Measurements from ENCODE around the gene SLC9A9. TPM values are rescaled to one million over a fixed set of nuclear protein-coding genes. Genes with fewer than 3 reads are reported as not detected.

The SLC9A9 gene
- total RNA-seq, 1 experiment from 2014 or later, result not detected

DNA sequence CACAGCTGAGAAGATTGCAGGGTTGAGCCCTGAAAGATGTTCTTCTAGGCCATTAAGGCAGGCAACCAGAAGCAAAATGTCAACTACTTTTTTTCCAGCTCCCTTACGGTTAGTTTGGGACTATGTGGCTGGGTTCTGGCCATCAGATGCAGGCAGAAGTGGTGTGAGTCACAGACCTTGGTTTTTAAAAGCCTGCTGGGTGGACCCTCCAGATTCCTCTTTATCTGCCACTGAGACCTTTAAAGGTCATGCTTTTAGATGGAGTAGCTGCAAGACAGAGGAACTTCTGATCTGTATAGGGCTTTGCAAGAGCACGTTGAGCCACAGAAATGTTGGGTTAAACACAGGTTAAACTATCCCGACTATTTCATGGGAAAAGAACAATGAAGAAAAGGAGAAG, 625.8 kb downstream of the SLC9A9 start:
- DNase-seq (ENCODE audit: low spot score), result no peak

DNA sequence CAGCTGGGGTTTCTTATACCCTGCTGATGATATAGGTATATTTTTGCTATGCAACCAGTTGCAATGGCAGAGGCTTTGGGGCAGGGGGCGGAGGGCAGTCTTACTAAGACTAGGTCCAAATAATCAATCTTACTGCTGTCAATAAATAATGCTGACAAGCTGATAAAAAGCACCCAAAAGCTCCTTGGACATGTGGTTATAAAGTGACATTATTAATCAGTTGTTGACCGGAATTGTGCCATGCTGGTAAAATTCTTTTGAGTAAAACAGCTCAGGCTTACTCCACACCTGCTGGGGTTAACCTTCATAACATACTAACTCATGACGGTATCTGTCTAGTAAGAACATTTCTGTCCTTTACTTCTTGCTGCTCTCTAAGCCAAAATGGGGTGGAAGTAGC, 626.8 kb downstream of the SLC9A9 start:
- DNase-seq (ENCODE audit: low spot score), result no peak

DNA sequence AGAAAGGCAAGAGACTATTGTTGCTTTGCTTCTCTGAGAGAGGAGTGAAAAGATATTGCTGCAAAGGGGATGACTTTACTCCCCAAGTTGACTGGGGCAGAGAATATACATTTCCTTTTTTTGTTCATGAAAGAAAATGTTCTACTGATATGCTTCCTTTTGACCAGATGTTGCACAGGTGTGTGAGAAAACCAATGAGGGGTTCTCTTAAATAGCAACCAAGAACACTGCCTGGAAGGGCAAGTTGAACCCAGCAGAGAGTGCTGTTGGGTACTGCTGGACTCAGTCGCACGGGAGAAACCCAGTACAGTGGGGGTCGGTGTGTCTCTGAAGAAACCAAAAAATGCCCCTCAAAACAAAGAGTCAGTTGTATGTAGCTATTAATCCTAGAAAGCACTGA, 627.5 kb downstream of the SLC9A9 start:
- no peak for DNase-seq (ENCODE audit: low spot score)

DNA sequence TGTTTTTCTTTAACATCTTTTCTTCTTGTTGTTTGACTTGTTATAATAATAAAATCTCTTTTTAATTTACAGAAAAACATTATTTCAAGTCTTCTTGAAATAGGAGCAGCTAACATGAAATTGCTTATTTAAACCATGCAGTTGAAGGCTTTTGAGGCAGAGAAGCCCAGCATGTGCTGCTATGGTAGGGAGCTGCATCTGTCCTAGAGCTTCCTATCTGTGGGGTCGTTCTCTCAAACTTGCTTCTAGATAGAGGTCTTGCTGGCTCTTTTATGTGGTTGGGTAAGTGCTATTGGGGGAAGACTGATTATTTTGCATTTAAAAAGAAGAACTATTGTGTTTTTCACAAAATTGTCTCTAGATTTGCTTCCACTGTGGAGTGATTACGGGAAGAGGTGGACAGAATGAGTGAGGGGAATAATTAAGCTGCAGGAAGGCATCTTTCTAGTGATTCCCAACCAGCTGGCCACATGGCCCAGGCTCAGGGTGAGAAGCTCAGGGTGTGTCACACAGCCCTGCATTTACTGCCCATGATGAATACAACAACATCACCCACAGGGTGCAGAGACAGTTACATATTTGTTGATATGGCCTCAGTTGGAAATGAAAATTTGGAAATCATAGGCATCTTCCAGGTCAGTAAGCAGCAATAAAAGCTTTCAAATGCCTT, 630.0 kb downstream of the SLC9A9 start:
- DNase-seq (ENCODE audit: low spot score), result no peak

DNA sequence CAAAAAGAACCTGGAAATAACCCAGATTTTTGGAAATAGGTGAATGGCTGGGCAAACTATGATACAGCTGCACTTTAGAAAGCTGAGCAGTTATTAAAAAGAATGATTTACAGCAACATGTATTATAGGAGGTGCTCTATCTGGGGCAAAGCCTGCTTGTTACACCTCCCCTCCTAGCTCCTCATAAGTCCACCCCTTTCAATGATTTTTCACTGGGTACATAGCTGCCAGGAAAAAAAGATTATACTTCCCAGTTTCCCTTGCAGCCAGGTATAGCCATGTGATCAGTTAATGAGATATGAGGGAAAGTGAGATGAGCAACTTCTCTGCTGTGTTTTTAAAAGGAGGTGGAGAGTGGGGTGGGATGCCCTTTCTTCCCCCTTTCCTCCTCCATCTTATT, 631.0 kb downstream of the SLC9A9 start:
- DNase-seq (ENCODE audit: low spot score), result no peak

DNA sequence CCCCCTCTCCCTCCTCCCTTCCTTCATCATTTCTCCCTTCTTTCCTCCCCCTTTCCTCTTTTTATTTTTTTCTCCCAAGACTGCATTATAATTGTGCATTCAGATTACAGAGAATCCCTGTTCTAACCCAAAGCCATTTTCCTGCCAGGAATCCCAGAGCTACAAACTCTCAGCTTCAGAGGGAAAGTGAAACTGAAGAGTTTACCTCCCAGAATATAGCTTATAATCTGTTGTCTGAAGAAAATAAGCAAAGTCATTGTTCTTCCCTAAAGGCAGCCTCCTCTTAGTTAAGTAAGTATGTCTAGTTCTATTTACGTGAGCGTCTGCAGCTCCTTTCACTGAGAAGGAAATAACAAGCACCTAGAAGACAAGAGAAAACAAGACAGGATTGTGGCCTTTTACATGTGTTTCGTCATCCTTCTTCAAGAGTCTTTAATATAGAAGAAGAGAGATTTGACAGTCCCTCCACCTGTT, 631.5 kb downstream of the SLC9A9 start:
- DNase-seq (ENCODE audit: low spot score), result no peak

Other genes starting within 250 kb of the SLC9A9 start
- gene DIPK2A, start 123.4 kb upstream of the SLC9A9 start, total RNA-seq (2014; rRNA removed; shearing (Covaris generic)), result 50.2 and 87.1 TPM in 2 replicates